MM.1S (cell line): ENCODE data around the gene CPD.

ENCODE experiments used
- DNase-seq: peaks from one replicate; pipeline ENCODE4 v3.0.0-alpha.2; 2015
- H2AFZ ChIP-seq: fragments of 300-600 bp; sonication (generic); 2 replicates; pipeline ENCODE4 v1.6.0; 2016; ENCODE audit warnings: antibody characterized with exemption, low read length
- H3F3A ChIP-seq: fragments of 300-600 bp; sonication (generic); 2 replicates; pipeline ENCODE4 v1.6.1; 2016; ENCODE audit warnings: mild to moderate bottlenecking, antibody characterized with exemption, low read length, moderate library complexity, mixed read lengths; ENCODE audit not compliant: insufficient read depth
- H3K27ac ChIP-seq: fragments of 300-600 bp; sonication (generic); 2 replicates; pipeline ENCODE4 v1.5.1; 2016; ENCODE audit warnings: mild to moderate bottlenecking, low read length
- H3K27me3 ChIP-seq: fragments of 300-600 bp; sonication (generic); replicated peaks from 2 replicates; pipeline ENCODE4 v1.6.0; 2016; ENCODE audit warnings: low read length; ENCODE audit not compliant: insufficient read depth
- H3K36me3 ChIP-seq: fragments of 300-600 bp; sonication (generic); replicated peaks from 2 replicates; pipeline ENCODE4 v1.6.1; 2016; ENCODE audit warnings: mild to moderate bottlenecking, low read length, mixed read lengths; ENCODE audit not compliant: insufficient read depth
- H3K4me1 ChIP-seq: fragments of 300-600 bp; sonication (generic); 2 replicates; pipeline ENCODE4 v1.6.1; 2016; ENCODE audit warnings: low read length, mixed read lengths
- H3K4me2 ChIP-seq: fragments of 300-600 bp; sonication (generic); 2 replicates; pipeline ENCODE4 v1.6.0; 2016; ENCODE audit warnings: low read depth, low read length
- H3K4me3 ChIP-seq: fragments of 300-600 bp; sonication (generic); 2 replicates; pipeline ENCODE4 v1.5.1; 2016; ENCODE audit warnings: low read length, mixed read lengths
- H3K79me2 ChIP-seq: fragments of 300-600 bp; sonication (generic); 2 replicates; pipeline ENCODE4 v1.6.1; 2016; ENCODE audit warnings: mixed run types, low read length, mixed read lengths
- H3K9ac ChIP-seq: fragments of 300-600 bp; sonication (generic); 2 replicates; pipeline ENCODE4 v1.6.1; 2016; ENCODE audit warnings: low read length, mixed read lengths
- H3K9me2 ChIP-seq: fragments of 300-600 bp; sonication (generic); replicated peaks from 2 replicates; pipeline ENCODE4 v1.6.1; 2016; ENCODE audit warnings: mild to moderate bottlenecking, low read length, mixed read lengths; ENCODE audit not compliant: insufficient read depth
- H3K9me3 ChIP-seq: fragments of 300-600 bp; sonication (generic); replicated peaks from 2 replicates; pipeline ENCODE4 v1.6.1; 2016; ENCODE audit warnings: mild to moderate bottlenecking, low read length, mixed read lengths; ENCODE audit not compliant: insufficient read depth
- H4K20me1 ChIP-seq: fragments of 300-600 bp; sonication (generic); 2 replicates; pipeline ENCODE4 v1.6.1; 2016; ENCODE audit warnings: mild to moderate bottlenecking, low read length, moderate library complexity, mixed read lengths; ENCODE audit not compliant: insufficient read depth
- EZH2 ChIP-seq: fragments of 300-600 bp; sonication (generic); optimal IDR thresholded peaks from 2 replicates; pipeline ENCODE3; 2017; ENCODE audit warnings: low read depth, mild to moderate bottlenecking, antibody characterized with exemption, low read length, mixed read lengths
- EZH2phosphoT487 ChIP-seq: fragments of 300-600 bp; sonication (generic); IDR thresholded peaks from 2 replicates; pipeline ENCODE4 v1.6.1; 2018; ENCODE audit warnings: antibody characterized with exemption, low read length
- TF ChIP-seq, protein P1 (sequence below): fragments of 300-600 bp; sonication (generic); IDR thresholded peaks from 2 replicates; pipeline ENCODE4 v1.5.1; 2016; ENCODE audit warnings: antibody characterized with exemption, low read length, mixed read lengths

CPD gene

DNA sequence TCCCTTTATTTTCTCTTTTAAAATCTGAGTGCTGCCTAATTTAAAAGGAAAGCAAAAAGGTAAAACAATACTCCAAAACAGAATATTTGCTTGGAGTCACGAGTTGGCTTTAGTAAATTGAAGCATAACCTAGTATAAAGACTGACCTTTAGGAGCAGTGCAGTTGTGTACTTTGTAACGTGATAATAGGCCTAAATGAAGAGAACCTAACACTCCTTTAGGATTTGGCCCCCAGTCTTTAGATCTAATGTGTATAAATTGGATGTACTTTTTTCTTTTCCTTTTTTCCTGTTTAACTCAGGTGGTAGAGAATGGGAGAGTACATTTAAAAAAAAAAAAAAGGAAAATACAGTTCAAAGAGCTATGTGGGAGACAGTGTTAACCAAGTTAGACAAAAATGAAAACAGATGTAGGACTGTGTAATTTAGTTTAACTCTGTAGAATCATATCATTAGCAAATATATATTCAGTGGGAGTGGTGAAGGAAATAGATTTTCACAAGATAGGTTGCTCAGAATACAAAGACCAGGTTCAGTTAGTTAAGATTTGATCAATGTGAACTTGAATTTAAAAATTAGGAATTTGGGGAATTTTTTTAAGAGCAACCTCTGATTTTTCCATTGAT lies 16.8 kb downstream of the CPD start:
- H3K4me1 ChIP-seq = no peaks in the 10 kb centered on the region
- H3K79me2 ChIP-seq = no peaks in the 10 kb centered on the region
- H3F3A ChIP-seq = no peaks in the 10 kb centered on the region
- no peak overlapping the region for H3K27ac ChIP-seq
- no peaks in the 10 kb centered on the region for H3K36me3 ChIP-seq
- H3K9me2 ChIP-seq = no peaks in the 10 kb centered on the region
- no peaks in the 10 kb centered on the region for H3K27me3 ChIP-seq
- TF ChIP-seq EZH2 = no peak
- H3K9me3 ChIP-seq = no peaks in the 10 kb centered on the region
- DNase-seq = no peak
- no peak overlapping the region for H2AFZ ChIP-seq
- no peak overlapping the region for H3K9ac ChIP-seq
- H4K20me1 ChIP-seq = no peaks in the 10 kb centered on the region
- no peak overlapping the region for H3K4me2 ChIP-seq
- no peak overlapping the region for H3K4me3 ChIP-seq

DNA sequence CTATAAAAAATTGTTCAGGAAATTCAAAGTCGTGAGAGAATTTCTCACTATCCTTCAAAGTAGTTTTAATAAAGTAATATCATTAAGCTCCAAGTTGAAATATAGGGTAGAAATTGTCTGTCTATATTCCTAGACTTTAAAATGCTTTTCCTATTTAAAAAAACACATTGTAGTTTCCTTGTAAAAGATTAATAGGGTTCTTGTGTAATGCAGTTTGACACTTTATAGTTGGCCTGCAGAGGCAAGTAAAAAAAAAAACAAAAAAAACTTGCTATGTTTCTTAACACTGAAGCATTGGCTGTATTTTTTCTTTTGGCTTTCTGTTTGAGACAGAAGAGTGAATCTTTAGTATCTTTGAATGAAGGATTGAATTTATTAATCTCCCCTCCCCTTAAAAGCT lies 17.4 kb downstream of the CPD start:
- Histone ChIP-seq H4K20me1 (no peaks in the 10 kb centered on the region), H3K36me3 (no peaks in the 10 kb centered on the region), H3K4me3 (no peak overlapping the region), H3K4me2 (no peak overlapping the region), H3K9me3 (no peaks in the 10 kb centered on the region), H3K27me3 (no peaks in the 10 kb centered on the region), H3K4me1 (no peaks in the 10 kb centered on the region), H3K9ac (no peak overlapping the region), H3K27ac (no peak overlapping the region), H3K9me2 (no peaks in the 10 kb centered on the region), H3K79me2 (no peaks in the 10 kb centered on the region), H3F3A (no peaks in the 10 kb centered on the region), H2AFZ (no peak overlapping the region)
- no peak for DNase-seq
- no peak for TF ChIP-seq EZH2
- TF ChIP-seq, protein P1, sequence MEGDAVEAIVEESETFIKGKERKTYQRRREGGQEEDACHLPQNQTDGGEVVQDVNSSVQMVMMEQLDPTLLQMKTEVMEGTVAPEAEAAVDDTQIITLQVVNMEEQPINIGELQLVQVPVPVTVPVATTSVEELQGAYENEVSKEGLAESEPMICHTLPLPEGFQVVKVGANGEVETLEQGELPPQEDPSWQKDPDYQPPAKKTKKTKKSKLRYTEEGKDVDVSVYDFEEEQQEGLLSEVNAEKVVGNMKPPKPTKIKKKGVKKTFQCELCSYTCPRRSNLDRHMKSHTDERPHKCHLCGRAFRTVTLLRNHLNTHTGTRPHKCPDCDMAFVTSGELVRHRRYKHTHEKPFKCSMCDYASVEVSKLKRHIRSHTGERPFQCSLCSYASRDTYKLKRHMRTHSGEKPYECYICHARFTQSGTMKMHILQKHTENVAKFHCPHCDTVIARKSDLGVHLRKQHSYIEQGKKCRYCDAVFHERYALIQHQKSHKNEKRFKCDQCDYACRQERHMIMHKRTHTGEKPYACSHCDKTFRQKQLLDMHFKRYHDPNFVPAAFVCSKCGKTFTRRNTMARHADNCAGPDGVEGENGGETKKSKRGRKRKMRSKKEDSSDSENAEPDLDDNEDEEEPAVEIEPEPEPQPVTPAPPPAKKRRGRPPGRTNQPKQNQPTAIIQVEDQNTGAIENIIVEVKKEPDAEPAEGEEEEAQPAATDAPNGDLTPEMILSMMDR = no peak
- no peak for TF ChIP-seq EZH2phosphoT487

GRCh38 chr17:30396612-30397011 lies 17.9 kb downstream of the CPD start:
- Histone ChIP-seq H3K79me2 (no peaks in the 10 kb centered on the region), H3K9me3 (no peaks in the 10 kb centered on the region), H3K9ac (no peak overlapping the region), H3K4me2 (no peak overlapping the region), H3K27me3 (no peaks in the 10 kb centered on the region), H2AFZ (no peak overlapping the region), H3K9me2 (no peaks in the 10 kb centered on the region), H3K4me1 (no peaks in the 10 kb centered on the region), H3K4me3 (no peak overlapping the region), H3F3A (no peaks in the 10 kb centered on the region), H3K36me3 (no peaks in the 10 kb centered on the region), H4K20me1 (no peaks in the 10 kb centered on the region), H3K27ac (no peak overlapping the region)
- TF ChIP-seq EZH2 = no peak
- TF ChIP-seq, protein P1 = no peak
- no peak for TF ChIP-seq EZH2phosphoT487
- DNase-seq = no peak

- no peaks in the 10 kb centered on the region for H3K4me1 ChIP-seq
- no peaks in the 10 kb centered on the region for H3K9me2 ChIP-seq
- no peak for DNase-seq
- H3K4me2 ChIP-seq = no peak overlapping the region
- H3K79me2 ChIP-seq = no peaks in the 10 kb centered on the region
- no peaks in the 10 kb centered on the region for H3K36me3 ChIP-seq
- H3K9ac ChIP-seq = no peak overlapping the region
- H2AFZ ChIP-seq = no peak overlapping the region
- H3K9me3 ChIP-seq = no peaks in the 10 kb centered on the region
- no peaks in the 10 kb centered on the region for H3K27me3 ChIP-seq
- H3K27ac ChIP-seq = no peak overlapping the region
- TF ChIP-seq, protein P1 = no peak
- TF ChIP-seq EZH2 = no peak
- no peak for TF ChIP-seq EZH2phosphoT487
- no peak overlapping the region for H3K4me3 ChIP-seq
- H4K20me1 ChIP-seq = no peaks in the 10 kb centered on the region
- H3F3A ChIP-seq = no peaks in the 10 kb centered on the region
These were observed 19.8 kb downstream of the CPD start for GRCh38 chr17:30398328-30399041.
